HEK293T (cell line): ENCODE measurements around the gene GPR143.

ENCODE experiments used
- ARNT ChIP-seq: fragments of 450-650 bp; IDR thresholded peaks from 2 replicates; pipeline ENCODE4 v1.6.1; 2017; ENCODE audit warnings: mild to moderate bottlenecking
- BHLHE40 ChIP-seq: fragments of 450-650 bp; IDR thresholded peaks from 2 replicates; pipeline ENCODE4 v1.6.1; 2016; ENCODE audit warnings: mild to moderate bottlenecking, moderate library complexity, borderline replicate concordance
- ELF4 ChIP-seq: fragments of 450-650 bp; IDR thresholded peaks from 2 replicates; pipeline ENCODE4 v1.6.1; 2017; ENCODE audit warnings: antibody characterized with exemption
- FOXA1 ChIP-seq: fragments of 450-650 bp; IDR thresholded peaks from 2 replicates; pipeline ENCODE4 v1.6.1; 2016; ENCODE audit warnings: mild to moderate bottlenecking
- FOXK2 ChIP-seq: fragments of 450-650 bp; IDR thresholded peaks from 2 replicates; pipeline ENCODE4 v1.6.1; 2016; ENCODE audit warnings: mild to moderate bottlenecking
- NFRKB ChIP-seq: fragments of 450-650 bp; IDR thresholded peaks from 2 replicates; pipeline ENCODE4 v1.6.1; 2016; ENCODE audit warnings: mild to moderate bottlenecking, moderate library complexity
- SUZ12 ChIP-seq: fragments of 450-650 bp; IDR thresholded peaks from 2 replicates; pipeline ENCODE4 v1.6.1; 2016; ENCODE audit warnings: mild to moderate bottlenecking
- TARDBP ChIP-seq: fragments of 450-650 bp; IDR thresholded peaks from 2 replicates; pipeline ENCODE4 v1.6.1; 2016

DNA sequence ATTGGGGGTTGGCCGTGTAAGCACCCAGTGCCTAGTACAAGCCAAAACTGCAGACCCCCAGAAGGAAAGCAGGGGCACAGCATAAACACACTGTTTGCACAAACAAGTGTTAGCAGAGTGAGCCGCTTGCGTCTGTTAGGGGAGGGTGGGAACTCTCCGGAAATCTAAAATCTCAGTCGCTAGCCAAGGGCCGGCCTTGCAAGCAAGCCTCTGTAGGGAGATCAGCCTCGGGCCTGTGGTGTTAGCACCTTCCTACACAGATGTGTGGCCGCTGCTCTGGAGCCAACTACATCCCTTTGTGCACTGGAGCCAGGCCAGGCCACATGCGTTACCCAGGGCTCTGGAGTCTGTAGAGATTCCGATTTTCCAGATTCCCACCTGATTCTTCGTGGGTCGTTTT, 67.1 kb downstream of the GPR143 start:
- TF ChIP-seq TARDBP: no peak
- no peak for TF ChIP-seq NFRKB
- TF ChIP-seq SUZ12: no peak
- no peak for TF ChIP-seq FOXA1
- TF ChIP-seq FOXK2: no peak
- TF ChIP-seq BHLHE40: no peak
- TF ChIP-seq ARNT: no peak
- TF ChIP-seq ELF4: no peak
